ENCODE data around the gene CASZ1. TPM values are rescaled to one million over a fixed set of nuclear protein-coding genes. Genes with fewer than 3 reads are reported as not detected.

Gene CASZ1
- total RNA-seq, 2 experiments from 2014 or later, result 8.1 to 9.0 TPM

DNA sequence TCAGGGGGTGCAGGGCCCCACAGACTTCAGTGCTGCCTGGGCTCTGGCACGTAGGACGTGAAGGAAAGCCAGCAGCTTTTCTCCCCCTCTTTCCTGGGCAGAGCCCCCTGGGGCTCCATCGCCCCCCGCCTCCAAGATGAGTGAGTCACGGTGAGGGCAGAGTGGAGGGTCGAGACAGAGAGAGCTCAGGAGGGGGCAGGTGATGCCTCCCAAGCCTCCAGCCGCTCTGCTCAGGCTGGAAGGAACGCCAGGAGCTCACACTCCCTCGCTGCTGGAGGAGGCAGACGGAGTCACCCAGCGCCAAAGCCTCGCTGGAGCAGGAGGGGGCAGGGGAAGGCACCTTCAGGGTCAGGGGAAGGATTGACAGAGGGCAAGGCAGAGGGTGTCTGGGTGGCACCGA lies 119.5 kb downstream of the CASZ1 start:
- Mint-ChIP-seq H3K9me3 (no peaks in the 10 kb centered on the region), H3K27me3 (no peaks in the 10 kb centered on the region), H3K4me1 (no peaks in the 10 kb centered on the region), H3K36me3 (ENCODE audit: low read depth) (no peaks in the 10 kb centered on the region), H3K4me3 (no peak overlapping the region), H3K27ac (no peak overlapping the region)
- ChIA-PET POLR2A (no interaction called here), CTCF (no interaction called here)
- DNase-seq, result no peak

DNA sequence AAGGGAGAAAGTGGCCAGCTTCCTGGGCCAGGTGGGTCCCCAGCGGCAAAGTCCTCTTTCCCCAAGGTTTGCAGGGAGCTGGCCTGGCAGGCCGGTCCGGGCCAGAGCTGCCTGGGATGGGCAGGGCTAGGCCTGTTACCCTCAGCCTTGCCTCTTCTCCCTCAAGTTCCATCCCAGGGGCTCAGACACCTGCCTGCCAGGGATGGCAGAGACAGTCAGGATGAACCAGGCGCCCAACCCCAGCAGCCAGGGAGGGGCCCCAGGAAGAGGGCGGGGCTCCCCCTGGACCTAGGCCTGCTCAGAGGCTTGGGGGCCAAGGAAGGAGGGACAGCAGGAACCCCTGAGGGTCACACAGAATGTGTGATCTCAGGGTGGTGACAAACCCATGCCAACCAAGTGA lies 120.6 kb downstream of the CASZ1 start:
- H3K4me3 Mint-ChIP-seq, result no peak overlapping the region
- no peaks in the 10 kb centered on the region for H3K4me1 Mint-ChIP-seq
- H3K27ac Mint-ChIP-seq, result no peak overlapping the region
- CTCF ChIA-PET, result no interaction called here
- POLR2A ChIA-PET, result no interaction called here
- DNase-seq, result no peak
- H3K36me3 Mint-ChIP-seq (ENCODE audit: low read depth), result no peaks in the 10 kb centered on the region
- no peaks in the 10 kb centered on the region for H3K9me3 Mint-ChIP-seq
- H3K27me3 Mint-ChIP-seq, result no peaks in the 10 kb centered on the region

DNA sequence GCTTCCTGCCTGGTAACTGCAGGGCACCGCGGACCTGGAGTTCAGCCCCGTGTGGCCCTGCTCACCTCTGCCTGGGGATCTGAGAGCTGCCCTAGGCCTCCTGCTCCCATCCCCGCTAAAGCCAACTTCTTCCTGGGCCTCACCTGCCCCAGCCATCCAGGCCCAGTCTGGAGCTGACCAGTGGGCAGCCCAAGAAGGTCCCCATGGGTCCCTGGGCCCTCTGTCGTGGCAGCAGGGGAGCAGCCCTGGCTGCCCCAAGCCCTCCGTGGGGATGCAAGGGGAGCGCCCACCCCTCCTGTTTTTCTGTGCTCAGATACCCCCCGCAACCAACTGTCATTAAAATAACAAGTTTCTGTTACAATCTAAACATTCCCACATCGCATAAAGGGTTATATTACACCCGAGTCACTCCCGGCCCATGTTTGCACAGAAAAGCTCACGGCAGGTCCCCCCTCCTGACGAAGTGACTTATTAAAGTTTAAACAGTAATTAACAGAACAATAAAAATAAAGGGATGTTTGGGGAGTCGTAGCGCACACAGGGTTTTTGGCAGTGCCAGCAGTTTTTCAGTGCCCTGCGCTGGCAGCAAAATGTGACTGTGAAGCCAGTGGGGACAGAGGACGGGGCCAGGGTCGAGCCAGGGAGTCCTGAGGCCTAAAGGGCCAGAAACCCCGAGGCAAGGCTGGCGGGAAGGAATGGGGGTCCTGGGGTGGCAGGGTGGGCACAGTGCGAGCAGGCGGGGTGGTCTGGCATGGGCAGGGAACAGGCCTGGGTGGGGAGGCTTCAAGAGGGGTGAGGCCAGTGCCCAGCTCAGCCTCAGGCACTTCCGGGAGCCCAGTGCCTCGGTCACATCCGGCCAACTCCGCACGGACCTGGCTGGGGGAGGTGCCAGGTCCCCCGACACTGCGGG lies 121.5 kb downstream of the CASZ1 start:
- no peaks in the 10 kb centered on the region for H3K4me1 Mint-ChIP-seq
- H3K9me3 Mint-ChIP-seq, result no peaks in the 10 kb centered on the region
- no peaks in the 10 kb centered on the region for H3K27me3 Mint-ChIP-seq
- ChIA-PET POLR2A (no interaction called here), CTCF (no interaction called here)
- no peak overlapping the region for H3K27ac Mint-ChIP-seq
- no peak for DNase-seq
- H3K4me3 Mint-ChIP-seq, result no peak overlapping the region
- no peaks in the 10 kb centered on the region for H3K36me3 Mint-ChIP-seq (ENCODE audit: low read depth)

DNA sequence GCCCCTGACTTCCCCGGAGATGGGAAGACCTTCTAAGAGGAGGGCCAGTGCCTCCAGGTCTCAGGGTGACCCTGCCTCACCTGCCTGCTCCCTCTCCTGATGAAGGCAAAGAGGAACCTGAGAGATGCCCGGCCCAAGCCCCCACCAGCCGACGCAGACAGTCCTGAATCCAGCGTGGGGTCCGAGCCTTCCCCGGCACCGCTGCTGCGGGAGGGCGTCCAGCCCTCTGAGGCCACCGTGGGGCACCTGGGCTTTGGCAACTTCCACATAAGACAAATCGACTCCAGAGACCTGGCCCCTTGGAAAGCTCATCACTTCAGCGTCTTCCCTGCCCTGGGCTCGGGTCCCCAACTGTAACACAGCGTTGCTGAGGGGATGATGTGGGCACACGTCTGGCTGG lies 122.2 kb downstream of the CASZ1 start:
- no peak for DNase-seq
- H3K9me3 Mint-ChIP-seq, result no peaks in the 10 kb centered on the region
- no peak overlapping the region for H3K27ac Mint-ChIP-seq
- no peaks in the 10 kb centered on the region for H3K4me1 Mint-ChIP-seq
- ChIA-PET CTCF (no interaction called here), POLR2A (no interaction called here)
- no peaks in the 10 kb centered on the region for H3K36me3 Mint-ChIP-seq (ENCODE audit: low read depth)
- H3K4me3 Mint-ChIP-seq, result no peak overlapping the region
- no peaks in the 10 kb centered on the region for H3K27me3 Mint-ChIP-seq

DNA sequence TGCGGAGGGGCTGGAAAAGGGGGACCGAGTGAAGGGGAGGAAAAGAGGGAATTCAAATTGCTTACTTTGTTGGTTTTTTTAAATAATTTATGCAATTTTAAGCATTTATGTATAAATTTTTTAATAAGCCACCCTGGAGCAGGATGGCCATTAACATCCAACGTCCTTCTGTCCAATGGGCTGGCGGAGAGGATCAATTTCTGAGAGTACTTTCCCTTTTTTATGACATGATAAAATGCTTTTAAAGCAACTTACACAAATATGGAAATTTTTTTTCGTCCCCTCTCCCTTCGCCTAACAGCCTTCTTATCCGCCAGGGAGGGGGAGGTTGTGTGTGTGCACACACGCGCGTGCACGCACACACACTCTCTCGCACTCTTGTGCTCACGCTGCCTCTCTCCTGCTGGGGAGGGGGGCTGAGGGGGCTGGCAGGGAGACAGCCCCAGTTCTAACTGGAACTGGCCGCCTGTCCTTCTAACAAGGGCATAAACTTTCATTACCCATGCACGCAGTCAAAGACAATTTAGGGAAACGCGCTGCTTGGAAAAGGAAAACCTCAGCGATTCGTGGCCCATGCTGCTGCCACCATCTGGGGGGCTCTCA lies 123.2 kb downstream of the CASZ1 start:
- Mint-ChIP-seq H3K4me1 (no peaks in the 10 kb centered on the region), H3K36me3 (ENCODE audit: low read depth) (no peaks in the 10 kb centered on the region), H3K27ac (no peak overlapping the region), H3K9me3 (no peaks in the 10 kb centered on the region), H3K4me3 (no peak overlapping the region), H3K27me3 (no peaks in the 10 kb centered on the region)
- POLR2A ChIA-PET, result no interaction called here
- CTCF ChIA-PET, result no interaction called here
- no peak for DNase-seq

DNA sequence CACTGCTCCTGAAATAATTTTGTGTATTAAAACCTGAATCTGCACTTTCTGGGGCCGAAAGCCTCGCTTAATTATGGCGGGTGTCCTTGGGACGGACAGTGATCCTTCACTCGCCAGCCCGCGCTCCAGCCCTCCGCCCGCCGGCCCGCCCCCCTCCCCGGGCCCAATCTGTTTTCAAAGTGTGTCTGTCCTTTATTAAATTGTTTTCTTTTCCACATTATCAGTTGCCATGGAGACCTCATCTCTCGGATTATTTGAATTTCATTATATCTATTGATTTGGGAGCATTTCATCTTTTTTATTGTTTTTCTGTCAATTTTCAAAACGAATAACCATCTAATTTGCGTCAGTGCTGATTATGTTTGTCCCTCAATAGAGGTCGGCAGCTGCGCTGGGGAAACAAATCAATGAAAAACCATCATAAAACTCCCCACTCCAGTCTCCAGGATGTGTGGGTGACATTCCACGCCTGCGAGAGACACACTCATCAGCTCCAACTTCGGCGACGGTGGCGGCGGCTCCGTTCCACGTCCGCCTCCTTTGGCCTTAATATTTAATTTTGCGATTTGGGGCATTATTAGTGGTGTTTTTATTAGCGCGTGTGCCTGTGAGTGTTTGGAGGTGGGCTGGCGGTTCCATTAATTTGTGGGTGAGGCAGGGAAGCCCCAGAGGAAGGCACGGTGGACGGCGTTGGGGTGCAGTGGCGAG lies 123.9 kb downstream of the CASZ1 start:
- H3K27me3 Mint-ChIP-seq, result no peaks in the 10 kb centered on the region
- no peaks in the 10 kb centered on the region for H3K4me1 Mint-ChIP-seq
- no peak overlapping the region for H3K27ac Mint-ChIP-seq
- ChIA-PET POLR2A (no interaction called here), CTCF (no interaction called here)
- no peaks in the 10 kb centered on the region for H3K9me3 Mint-ChIP-seq
- no peak overlapping the region for H3K4me3 Mint-ChIP-seq
- no peak for DNase-seq
- H3K36me3 Mint-ChIP-seq (ENCODE audit: low read depth), result no peaks in the 10 kb centered on the region

DNA sequence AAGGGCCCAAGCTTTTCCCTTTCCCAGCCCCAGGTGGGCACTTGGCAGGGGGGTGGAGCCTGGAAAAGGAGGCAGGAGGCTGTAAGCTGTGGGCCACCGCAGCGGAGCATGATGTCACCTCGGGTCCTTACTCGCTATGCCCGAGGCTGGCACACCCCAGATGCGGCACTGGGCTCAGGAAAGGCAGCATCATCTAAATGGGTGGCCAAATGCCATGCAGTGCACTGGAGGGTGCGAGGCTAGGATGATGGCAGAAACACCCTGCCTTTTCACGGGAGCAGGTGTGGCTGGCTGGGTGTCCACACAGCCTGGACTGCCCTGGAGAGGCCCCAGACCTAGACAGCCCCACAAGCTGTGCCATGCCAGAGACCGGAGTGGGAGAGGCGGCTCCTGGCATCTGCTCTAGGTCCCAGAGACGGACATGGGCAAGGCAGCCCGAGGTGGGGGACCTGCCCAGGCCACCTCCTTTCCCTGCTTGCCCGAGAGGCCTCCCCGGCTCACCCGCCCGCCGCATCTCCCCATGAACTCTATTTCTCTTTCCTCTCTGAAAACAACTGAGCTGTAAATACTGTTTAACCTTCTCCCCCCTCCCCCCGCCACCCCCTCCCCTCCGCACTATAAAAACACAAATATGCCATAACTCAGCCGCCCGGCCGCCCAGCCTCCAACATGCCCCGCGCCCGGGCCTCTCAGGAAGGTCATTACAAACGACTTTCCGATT lies 124.7 kb downstream of the CASZ1 start:
- Mint-ChIP-seq H3K27ac (no peak overlapping the region), H3K4me1 (no peaks in the 10 kb centered on the region), H3K36me3 (ENCODE audit: low read depth) (no peaks in the 10 kb centered on the region), H3K4me3 (no peak overlapping the region), H3K27me3 (no peaks in the 10 kb centered on the region), H3K9me3 (no peaks in the 10 kb centered on the region)
- ChIA-PET CTCF (no interaction called here), POLR2A (no interaction called here)
- no peak for DNase-seq

DNA sequence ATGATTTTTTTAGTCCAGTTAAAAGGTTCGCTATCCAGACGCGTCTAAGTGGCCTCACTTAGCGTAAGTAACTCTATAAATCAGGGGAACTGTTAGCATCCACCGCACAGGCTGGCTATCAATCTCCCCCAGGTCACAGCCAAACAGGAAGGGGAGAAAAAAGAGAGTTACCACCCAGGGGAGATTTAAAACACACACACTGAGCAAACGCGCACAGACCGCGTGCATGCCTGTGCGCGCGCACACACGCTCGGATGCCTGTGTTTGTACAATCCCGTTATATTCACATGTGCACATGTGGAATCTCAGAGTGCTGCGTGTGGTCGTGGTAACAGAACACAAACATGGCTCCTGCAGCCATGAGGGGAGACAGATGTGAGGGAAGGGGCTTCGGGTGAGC lies 125.4 kb downstream of the CASZ1 start:
- POLR2A ChIA-PET, result no interaction called here
- H3K4me1 Mint-ChIP-seq, result no peaks in the 10 kb centered on the region
- no peak overlapping the region for H3K27ac Mint-ChIP-seq
- DNase-seq, result no peak
- no peak overlapping the region for H3K4me3 Mint-ChIP-seq
- no peaks in the 10 kb centered on the region for H3K9me3 Mint-ChIP-seq
- no peaks in the 10 kb centered on the region for H3K27me3 Mint-ChIP-seq
- H3K36me3 Mint-ChIP-seq (ENCODE audit: low read depth), result no peaks in the 10 kb centered on the region
- CTCF ChIA-PET, result no interaction called here

DNA sequence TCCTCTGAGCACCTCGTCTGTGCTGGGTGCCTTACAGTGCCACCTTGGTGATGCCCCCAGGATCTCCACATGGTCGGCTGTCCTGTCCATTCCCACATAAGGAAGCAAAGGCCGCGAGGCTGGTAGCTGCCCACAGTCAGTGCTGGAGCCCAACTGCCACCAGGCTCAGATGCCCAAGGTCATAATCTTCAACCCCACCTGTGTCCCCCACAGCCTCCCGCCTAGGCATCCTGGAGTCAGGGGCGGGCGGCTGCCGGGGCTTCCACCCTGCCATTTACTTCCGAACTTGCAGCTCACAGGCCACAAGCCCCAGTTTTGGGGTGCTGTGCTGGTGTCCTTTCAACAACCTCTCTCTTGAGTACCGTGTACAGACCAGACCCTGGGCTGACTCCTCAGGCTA lies 126.3 kb downstream of the CASZ1 start:
- Mint-ChIP-seq H3K4me3 (no peak overlapping the region), H3K9me3 (no peaks in the 10 kb centered on the region), H3K27me3 (no peaks in the 10 kb centered on the region), H3K36me3 (ENCODE audit: low read depth) (no peaks in the 10 kb centered on the region), H3K4me1 (no peaks in the 10 kb centered on the region), H3K27ac (no peak overlapping the region)
- DNase-seq, result no peak
- ChIA-PET CTCF (no interaction called here), POLR2A (no interaction called here)

DNA sequence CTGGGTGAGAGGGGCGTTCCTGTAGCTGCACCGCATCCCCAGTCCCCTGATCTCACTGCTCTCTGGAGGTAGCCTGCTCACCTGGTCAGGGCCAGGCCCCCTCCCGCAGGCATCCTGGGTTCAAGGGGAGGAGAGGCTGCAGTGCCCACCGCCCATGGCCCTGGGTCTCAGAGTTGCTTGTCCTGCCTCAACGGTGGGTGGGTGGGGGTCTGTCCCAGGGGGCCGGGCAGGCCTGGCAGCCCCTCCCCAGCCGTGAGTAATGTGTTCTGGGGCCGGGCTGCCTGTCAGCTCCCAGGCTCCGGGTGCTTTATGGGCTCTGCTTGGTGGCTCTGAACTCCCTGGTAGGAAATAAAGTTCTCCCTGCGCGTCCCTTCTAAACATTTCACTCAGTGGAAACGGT lies 126.9 kb downstream of the CASZ1 start:
- DNase-seq, result no peak
- H3K27ac Mint-ChIP-seq, result no peak overlapping the region
- H3K4me3 Mint-ChIP-seq, result no peak overlapping the region
- H3K9me3 Mint-ChIP-seq, result no peaks in the 10 kb centered on the region
- CTCF ChIA-PET, result no interaction called here
- H3K4me1 Mint-ChIP-seq, result no peaks in the 10 kb centered on the region
- H3K36me3 Mint-ChIP-seq (ENCODE audit: low read depth), result no peaks in the 10 kb centered on the region
- H3K27me3 Mint-ChIP-seq, result no peaks in the 10 kb centered on the region
- POLR2A ChIA-PET, result no interaction called here

DNA sequence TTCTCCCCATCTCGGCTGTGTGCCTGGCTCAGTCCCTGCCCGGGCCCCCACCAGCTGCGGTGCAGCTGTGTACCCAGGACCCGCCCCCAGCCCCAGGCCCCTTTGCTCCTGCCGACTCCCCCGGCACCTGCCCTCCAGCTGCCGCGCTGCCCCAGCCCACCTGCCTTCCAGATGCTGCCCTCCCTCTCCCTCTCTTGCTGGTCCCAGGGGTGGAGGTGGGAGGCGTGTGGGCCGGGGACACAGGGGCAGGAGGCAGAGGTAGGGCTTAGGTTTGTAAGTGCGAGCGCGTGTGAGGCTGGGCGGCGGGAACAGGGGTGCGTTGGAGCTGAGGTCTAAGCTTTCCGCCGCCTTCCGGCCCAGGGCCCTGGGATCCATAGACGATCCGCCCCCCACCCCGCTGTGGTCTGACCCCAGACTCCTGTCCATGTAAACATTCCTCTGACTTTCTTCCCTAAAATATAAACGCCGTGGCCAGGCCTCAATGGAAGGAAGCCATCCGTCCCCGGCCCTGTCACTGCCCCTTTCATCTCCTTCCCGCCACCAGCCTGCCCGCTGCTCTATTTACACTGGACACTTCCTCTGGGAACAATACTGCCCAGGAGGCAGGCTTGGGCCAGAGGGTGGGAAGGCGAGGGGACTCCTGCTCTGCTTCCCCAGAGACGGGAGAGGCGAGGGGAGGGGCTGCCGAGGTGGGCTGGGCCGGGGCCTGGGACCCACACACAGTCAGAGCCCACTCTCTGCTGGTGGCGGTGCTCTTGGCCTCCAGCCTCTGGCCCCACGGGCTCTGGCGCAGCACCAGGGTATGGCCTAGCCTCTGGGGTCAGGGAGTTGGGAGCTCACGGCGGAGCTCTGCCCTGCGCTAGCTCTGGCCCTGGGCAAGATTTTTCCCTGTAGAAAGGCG lies 128.3 kb downstream of the CASZ1 start:
- Mint-ChIP-seq H3K4me1 (no peaks in the 10 kb centered on the region), H3K4me3 (no peak overlapping the region), H3K27ac (no peak overlapping the region), H3K36me3 (ENCODE audit: low read depth) (no peaks in the 10 kb centered on the region), H3K9me3 (no peaks in the 10 kb centered on the region), H3K27me3 (no peaks in the 10 kb centered on the region)
- POLR2A ChIA-PET, result no interaction called here
- CTCF ChIA-PET, result no interaction called here
- DNase-seq, result no peak

DNA sequence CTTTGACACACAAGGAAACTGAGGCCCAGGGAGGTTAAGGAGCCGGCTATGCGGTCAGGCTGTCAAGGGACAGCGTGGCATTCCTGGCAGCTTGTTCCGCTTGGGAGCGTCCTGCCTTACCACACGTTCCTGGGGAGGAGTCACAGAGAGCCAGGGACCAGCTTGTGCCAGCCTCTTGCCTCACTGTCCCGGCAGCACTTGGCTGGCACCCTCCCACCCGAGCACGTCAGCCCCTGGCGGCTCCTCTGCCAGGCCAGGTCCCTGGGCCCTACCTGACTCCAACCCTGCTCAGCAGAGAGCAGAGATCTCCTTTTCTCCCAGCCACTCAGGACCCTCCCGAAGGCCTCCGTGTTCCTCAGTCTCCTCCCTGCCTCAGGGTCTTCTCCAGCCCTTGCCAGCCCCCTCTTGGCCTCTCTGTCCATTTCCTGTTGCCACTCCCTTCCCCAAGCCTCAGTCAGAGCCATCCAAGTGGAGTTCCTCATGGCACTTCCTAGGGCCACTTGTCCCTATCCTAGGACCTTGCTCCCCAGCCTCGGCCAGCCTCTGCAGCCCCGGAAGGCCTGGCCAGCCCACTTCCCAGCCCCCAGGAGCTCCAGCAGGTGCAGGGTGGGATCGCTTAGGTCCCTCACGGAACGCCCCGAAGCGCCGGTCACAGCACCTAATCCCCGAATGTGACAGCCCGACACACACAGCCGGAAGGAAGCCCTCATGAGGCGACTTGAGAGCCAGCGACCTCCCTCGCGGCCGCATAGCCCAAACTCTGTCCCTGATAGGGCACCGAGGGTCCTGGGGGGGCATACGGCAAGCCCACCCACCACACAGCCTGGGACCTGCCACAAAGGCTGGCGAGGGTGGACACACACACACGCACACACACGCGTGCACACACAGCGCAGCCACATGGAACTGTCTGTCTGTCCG lies 130.3 kb downstream of the CASZ1 start:
- ChIA-PET CTCF (no interaction called here), POLR2A (no interaction called here)
- Mint-ChIP-seq H3K27ac (no peak overlapping the region), H3K27me3 (no peaks in the 10 kb centered on the region), H3K36me3 (ENCODE audit: low read depth) (no peaks in the 10 kb centered on the region), H3K9me3 (no peaks in the 10 kb centered on the region), H3K4me3 (no peak overlapping the region), H3K4me1 (no peaks in the 10 kb centered on the region)
- DNase-seq, result no peak

Measured in activated CD4-positive, alpha-beta memory T cell treated with anti-CD3 and anti-CD28 coated beads, Interleukin-2, amount 10 ng/mL, durations not matched to agents 7 days and 5 days (primary cell).